HepG2 (cell line): ENCODE measurements around the gene UCN. TPM values are rescaled to one million over a fixed set of nuclear protein-coding genes. Genes with fewer than 3 reads are reported as not detected.

Experiments
- ARID3A ChIP-seq: IDR thresholded peaks from 2 replicates; pipeline ENCODE4 v1.6.1; 2012; ENCODE audit warnings: low read depth, low read length, improper control_type of control experiment
- ELF3 ChIP-seq: IDR thresholded peaks from 2 replicates; pipeline ENCODE4 v1.6.1; 2016; ENCODE audit warnings: missing genetic modification reagents, missing compliant biosample characterization
- FUBP1 ChIP-seq: sonication (generic); formaldehyde crosslinking; IDR thresholded peaks from 2 replicates; pipeline ENCODE4 v1.5.1; 2020; ENCODE audit warnings: missing genetic modification reagents, mild to moderate bottlenecking, borderline replicate concordance
- HNF1B ChIP-seq: sonication (generic); formaldehyde crosslinking; IDR thresholded peaks from 2 replicates; pipeline ENCODE4 v1.5.1; 2020; ENCODE audit warnings: mild to moderate bottlenecking, moderate library complexity, missing genetic modification reagents
- HNF4G ChIP-seq, 2 experiments: sonication (generic) in 1 of 2; formaldehyde crosslinking in 1 of 2; IDR thresholded peaks; 2 replicates each; pipeline versions ENCODE4 v1.4.0 to v1.6.1; 2011 to 2020; ENCODE audit warnings: borderline replicate concordance in 2 of 2, low read depth in 2 of 2, mild to moderate bottlenecking in 2 of 2, low read length in 1 of 2, missing genetic modification reagents in 1 of 2, moderate library complexity in 1 of 2
- MIER3 ChIP-seq: IDR thresholded peaks from 2 replicates; pipeline ENCODE4 v1.6.1; 2016; ENCODE audit warnings: missing compliant biosample characterization, borderline replicate concordance
- NFIC ChIP-seq: IDR thresholded peaks from 2 replicates; pipeline ENCODE4 v1.6.1; 2012; ENCODE audit warnings: mild to moderate bottlenecking, low read length, inconsistent platforms
- NFYC ChIP-seq: IDR thresholded peaks from 2 replicates; pipeline ENCODE4 v1.6.1; 2016; ENCODE audit warnings: missing genetic modification reagents, missing compliant biosample characterization
- NR0B2 ChIP-seq: sonication (generic); formaldehyde crosslinking; IDR thresholded peaks from 2 replicates; pipeline ENCODE4 v1.4.0; 2020; ENCODE audit warnings: mild to moderate bottlenecking, missing genetic modification reagents
- RARG ChIP-seq: sonication (generic); formaldehyde crosslinking; IDR thresholded peaks from 2 replicates; pipeline ENCODE4 v1.4.0; 2020; ENCODE audit warnings: low read depth, mild to moderate bottlenecking, missing genetic modification reagents
- RFX1 ChIP-seq: fragments of 450-650 bp; IDR thresholded peaks from 2 replicates; pipeline ENCODE4 v1.6.1; 2017
- RORA ChIP-seq: sonication (generic); formaldehyde crosslinking; IDR thresholded peaks from 2 replicates; pipeline ENCODE4 v1.5.0; 2020; ENCODE audit warnings: mild to moderate bottlenecking, missing genetic modification reagents, moderate library complexity
- SOX13 ChIP-seq, 3 experiments: fragments of 450-650 bp in 1 of 3; sonication (generic) in 1 of 3; formaldehyde crosslinking in 1 of 3; IDR thresholded peaks in 2 of 3; conservative IDR thresholded peaks in 1 of 3; 2 replicates each; pipeline versions ENCODE4 v1.5.0 to v1.6.1; 2016 to 2020; ENCODE audit warnings: antibody characterized with exemption in 1 of 3, mild to moderate bottlenecking in 1 of 3, missing compliant biosample characterization in 1 of 3, missing genetic modification reagents in 1 of 3, moderate library complexity in 1 of 3
- TARDBP ChIP-seq: sonication (generic); formaldehyde crosslinking; IDR thresholded peaks from 2 replicates; pipeline ENCODE4 v1.8.0; 2022; ENCODE audit warnings: mild to moderate bottlenecking, missing genetic modification reagents
- ZC3H13 ChIP-seq: sonication (generic); formaldehyde crosslinking; IDR thresholded peaks from 2 replicates; pipeline ENCODE4 v1.8.1; 2023; ENCODE audit warnings: mild to moderate bottlenecking, missing genetic modification reagents, moderate library complexity
- ZFAT ChIP-seq: sonication (generic); formaldehyde crosslinking; conservative IDR thresholded peaks from 2 replicates; pipeline ENCODE4 v1.8.1; 2023; ENCODE audit warnings: missing genetic modification reagents, inconsistent platforms
- ZNF276 ChIP-seq: sonication (generic); formaldehyde crosslinking; IDR thresholded peaks from 2 replicates; pipeline ENCODE4 v1.4.0; 2020; ENCODE audit warnings: mild to moderate bottlenecking, low read depth, missing genetic modification reagents
- ZNF777 ChIP-seq: sonication (generic); formaldehyde crosslinking; IDR thresholded peaks from 2 replicates; pipeline ENCODE4 v1.4.0; 2020; ENCODE audit warnings: missing genetic modification reagents
- ZNF816 ChIP-seq: sonication (generic); formaldehyde crosslinking; IDR thresholded peaks from 2 replicates; pipeline ENCODE4 v1.8.0; 2022; ENCODE audit warnings: missing genetic modification reagents, mild to moderate bottlenecking, borderline replicate concordance
- polyA plus RNA-seq, 8 experiments: library from polyadenylated mRNA; depleted of rRNA in 3 of 8; stranded (reverse) in 7 of 8; unstranded in 1 of 8; fragments of >200 nt; fragmentation: Illumina TruSeq in 4 of 8; extraction: Trizol in 4 of 8; gene quantifications; 2 replicates each; pipeline versions ENCODE4 v1.2.1 to v1.2.3, GENCODE V29; 2011 to 2016; ENCODE audit warnings: low read depth in 4 of 8, missing spikeins in 1 of 8, mixed read lengths in 1 of 8; ENCODE audit not compliant: insufficient read depth in 1 of 8
- total RNA-seq, 5 experiments: library from RNA; depleted of rRNA; stranded (reverse); fragments of >200 nt; fragmentation: Illumina TruSeq; extraction: Trizol; gene quantifications; 2 replicates each; pipeline ENCODE4 v1.2.3, GENCODE V29; 2016; ENCODE audit warnings: low read depth in 1 of 5

UCN gene
- total and polyA plus RNA-seq, 2 of the 13 experiments (the other 11 are each of a cell fraction or from before 2014, with no cell fraction given) = 1.2 to 2.3 TPM

GRCh38 chr2:27303093-27304025 is 4.9 kb downstream of the UCN start (continued):
- TF ChIP-seq ZNF816 (CRISPR knock-in tag) (0 out of 2 replicates have a peak, but pooled peaks have one; percentile 61), NFIC (no peak), FUBP1 (CRISPR knock-in tag) (no peak), RARG (CRISPR knock-in tag) (no peak), MIER3 (CRISPR knock-in tag) (peak; percentile 61), ARID3A (peak; percentile 64), ZFAT (CRISPR knock-in tag) (no peak), ZC3H13 (CRISPR knock-in tag) (no peak), HNF4G (IDR thresholded peaks at IDR 0.05; ENCODE audit: borderline replicate concordance, low read depth, low read length) (peak; percentile 31; the same call in 1 of the 2 replicates), HNF4G (CRISPR knock-in tag; IDR thresholded peaks at IDR 0.05; ENCODE audit: borderline replicate concordance, low read depth) (no peak), RFX1 (no peak), SOX13 (IDR thresholded peaks at IDR 0.05) (no peak), SOX13 (CRISPR knock-in tag; conservative IDR thresholded peaks at IDR 0.05 in 1 of 2, IDR thresholded peaks at IDR 0.05 in 1 of 2) (0 out of 4 replicates have a peak, but pooled peaks of 1 of the 2 experiments have one; percentile 8), TARDBP (CRISPR knock-in tag) (peak; percentile 27; the same call in 1 of the 2 replicates), NFYC (CRISPR knock-in tag) (no peak), ZNF777 (CRISPR knock-in tag) (peak; percentile 93), HNF1B (CRISPR knock-in tag) (peak; percentile 21; the same call in 1 of the 2 replicates), NR0B2 (CRISPR knock-in tag) (no peak), ZNF276 (CRISPR knock-in tag) (no peak), ELF3 (CRISPR knock-in tag) (peak; percentile 59; the same call in 1 of the 2 replicates), RORA (no peak)
